Transverse colon (tissue), 4 donors: Measurements from ENCODE around the gene SDK1. TPM values are rescaled to one million over a fixed set of nuclear protein-coding genes. Genes with fewer than 3 reads are reported as not detected.

Source experiments
- DNase-seq: peaks from one replicate; pipeline ENCODE4 v3.0.0-alpha.2; 2019
- H3K27ac ChIP-seq, 4 donors: fragments of 200-600 bp; sonication (generic); 2 replicates each; pipeline ENCODE4 v1.5.1; 2016 to 2018; ENCODE audit warnings: inconsistent platforms in 4 of 4
- H3K27me3 ChIP-seq: fragments of 200-600 bp; sonication (generic); 2 replicates; pipeline ENCODE4 v1.5.1; 2017; ENCODE audit warnings: inconsistent platforms
- H3K36me3 ChIP-seq, 4 donors: fragments of 200-600 bp; sonication (generic); 2 replicates each; pipeline ENCODE4 v1.5.1; 2017 to 2019; ENCODE audit warnings: inconsistent platforms in 4 of 4
- H3K4me1 ChIP-seq, 4 donors: fragments of 200-600 bp; sonication (generic); 2 replicates each; pipeline ENCODE4 v1.5.1; 2017 to 2020; ENCODE audit warnings: inconsistent platforms in 4 of 4
- H3K4me3 ChIP-seq, 4 donors: fragments of 200-600 bp; sonication (generic); 1 replicate in 1 of 4; 2 replicates in 3 of 4; pipeline versions ENCODE4 v1.5.1 to v1.6.1; 2017 to 2019; ENCODE audit warnings: inconsistent platforms in 4 of 4
- H3K9me3 ChIP-seq, 2 donors: fragments of 200-600 bp; sonication (generic); 2 replicates each; pipeline ENCODE4 v1.5.1; 2017 to 2019; ENCODE audit warnings: inconsistent platforms in 2 of 2
- EP300 ChIP-seq: sonication (generic); formaldehyde crosslinking; IDR thresholded peaks from one replicate; pipeline ENCODE4 v1.6.1; 2017; ENCODE audit warnings: antibody characterized with exemption, low read depth
- POLR2A ChIP-seq: fragments of 450-650 bp; IDR thresholded peaks from one replicate; pipeline ENCODE4 v1.6.1; 2016; ENCODE audit warnings: antibody characterized with exemption, mild to moderate bottlenecking, moderate library complexity
- POLR2AphosphoS5 ChIP-seq, 3 donors: sonication (generic); formaldehyde crosslinking; IDR thresholded peaks; one replicate each; pipeline ENCODE4 v1.6.1; 2016; ENCODE audit warnings: antibody characterized with exemption in 3 of 3
- WGBS, 2 donors: methylation state at CpG; one replicate each; pipeline ENCODE4 v1.1.5; 2018; ENCODE audit warnings: low coverage in 1 of 2; 5-methylcytosine and 5-hydroxymethylcytosine counted together
- in situ Hi-C, 4 donors: fragments of 200-750 bp; cut with MboI; loops; one replicate each; pipeline versions ENCODE4 v1.15.0 to v1.15.1; 2017; ENCODE audit warnings: low sequenced_read_pairs in 3 of 4, low pct_ligation_motif_present in 1 of 4, low pct_unique_long_range_greater_than_20kb in 1 of 4
- intact Hi-C: fragments of 100-400 bp; cut with DNase I; formaldehyde crosslinking; loops from one replicate; pipeline ENCODE4 v1.15.1; 2023; ENCODE audit warnings: low total_unique reads
- total RNA-seq, 4 donors: library from RNA; depleted of rRNA; stranded (reverse); fragments of >200 nt; gene quantifications; one replicate each; pipeline ENCODE4 v1.1.0, GENCODE V29; 2016
- TF ChIP-seq, protein P1 (sequence below), 5 experiments: fragments of 200-600 bp in 3 of 5; fragments of 450-650 bp in 2 of 5; sonication (generic) in 3 of 5; IDR thresholded peaks; 1 replicate in 2 of 5; 2 replicates in 3 of 5; pipeline ENCODE4 v1.5.1; 2016 to 2017; ENCODE audit warnings: antibody characterized with exemption in 5 of 5, inconsistent platforms in 3 of 5, mild to moderate bottlenecking in 2 of 5, moderate library complexity in 1 of 5

Gene SDK1
- total RNA-seq, 4 donors from 2014 or later: 4.0 to 8.6 (median 5.4) TPM

DNA sequence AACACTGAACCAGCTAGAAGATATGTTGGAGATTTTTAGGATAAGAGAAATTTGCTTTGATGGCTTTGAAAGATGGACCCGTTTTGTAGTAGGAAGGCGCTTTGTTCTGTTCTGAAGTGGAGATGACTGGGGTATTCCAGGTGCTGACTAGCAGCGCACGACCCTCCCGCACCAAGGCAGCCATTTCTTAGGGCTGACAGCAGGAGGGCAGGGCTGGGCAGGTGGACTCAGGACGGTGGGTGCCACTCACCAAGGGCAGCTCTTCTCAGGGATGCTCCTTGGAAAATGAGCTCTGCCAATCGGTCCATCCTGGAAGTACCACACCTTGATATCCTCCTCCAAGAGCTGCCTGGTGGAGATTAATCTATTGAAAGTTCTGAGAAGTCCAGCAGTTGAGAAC, 917.4 kb downstream of the SDK1 start:
- 89 to 95% methylated on average over 6 to 7 of the region's 7 CpGs for WGBS, 2 donors
- DNase-seq: no peak
- intact Hi-C loops (no loop called here), in situ Hi-C loops (no loop called here)
- no peaks in the 10 kb centered on the region for H3K9me3 ChIP-seq
- H3K4me3 ChIP-seq: no peak overlapping the region
- H3K27ac ChIP-seq: no peak overlapping the region
- H3K36me3 ChIP-seq: no peaks in the 10 kb centered on the region
- no peaks in the 10 kb centered on the region for H3K27me3 ChIP-seq
- H3K4me1 ChIP-seq: no peaks in the 10 kb centered on the region
- TF ChIP-seq, protein P1, sequence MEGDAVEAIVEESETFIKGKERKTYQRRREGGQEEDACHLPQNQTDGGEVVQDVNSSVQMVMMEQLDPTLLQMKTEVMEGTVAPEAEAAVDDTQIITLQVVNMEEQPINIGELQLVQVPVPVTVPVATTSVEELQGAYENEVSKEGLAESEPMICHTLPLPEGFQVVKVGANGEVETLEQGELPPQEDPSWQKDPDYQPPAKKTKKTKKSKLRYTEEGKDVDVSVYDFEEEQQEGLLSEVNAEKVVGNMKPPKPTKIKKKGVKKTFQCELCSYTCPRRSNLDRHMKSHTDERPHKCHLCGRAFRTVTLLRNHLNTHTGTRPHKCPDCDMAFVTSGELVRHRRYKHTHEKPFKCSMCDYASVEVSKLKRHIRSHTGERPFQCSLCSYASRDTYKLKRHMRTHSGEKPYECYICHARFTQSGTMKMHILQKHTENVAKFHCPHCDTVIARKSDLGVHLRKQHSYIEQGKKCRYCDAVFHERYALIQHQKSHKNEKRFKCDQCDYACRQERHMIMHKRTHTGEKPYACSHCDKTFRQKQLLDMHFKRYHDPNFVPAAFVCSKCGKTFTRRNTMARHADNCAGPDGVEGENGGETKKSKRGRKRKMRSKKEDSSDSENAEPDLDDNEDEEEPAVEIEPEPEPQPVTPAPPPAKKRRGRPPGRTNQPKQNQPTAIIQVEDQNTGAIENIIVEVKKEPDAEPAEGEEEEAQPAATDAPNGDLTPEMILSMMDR (IDR thresholded peaks at IDR 0.05): no peak

DNA sequence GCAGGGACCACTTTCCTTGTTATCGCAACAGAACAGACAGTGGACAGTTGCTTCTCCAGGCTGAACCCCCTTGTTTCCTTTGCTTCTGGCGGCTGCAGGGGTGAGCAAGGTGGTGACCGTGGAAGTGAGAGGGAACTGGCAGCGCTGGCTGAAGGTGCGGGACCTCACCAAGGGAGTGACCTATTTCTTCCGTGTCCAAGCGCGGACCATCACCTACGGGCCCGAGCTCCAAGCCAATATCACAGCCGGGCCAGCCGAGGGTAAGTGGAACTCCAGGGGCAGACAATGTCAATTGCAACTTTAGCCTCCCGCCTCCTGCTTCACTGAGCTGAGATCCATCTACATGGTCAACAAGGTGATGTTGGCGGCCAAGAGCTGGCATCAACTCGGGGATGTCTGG, 919.0 kb downstream of the SDK1 start:
- in situ Hi-C loops: no loop called here
- H3K9me3 ChIP-seq: no peaks in the 10 kb centered on the region
- no peaks in the 10 kb centered on the region for H3K4me1 ChIP-seq
- H3K4me3 ChIP-seq: no peak overlapping the region
- intact Hi-C loops: no loop called here
- no peak for TF ChIP-seq EP300
- TF ChIP-seq POLR2A: no peak
- no peak for TF ChIP-seq POLR2AphosphoS5 (IDR thresholded peaks at IDR 0.05)
- TF ChIP-seq, protein P1 (IDR thresholded peaks at IDR 0.05): no peak
- 88 to 100% methylated on average over 6 to 15 of the region's 15 CpGs for whole genome bisulfite sequencing, 2 donors
- H3K27ac ChIP-seq: no peak overlapping the region
- no peak for DNase-seq
- no peaks in the 10 kb centered on the region for H3K27me3 ChIP-seq
- H3K36me3 ChIP-seq: no peaks in the 10 kb centered on the region

DNA sequence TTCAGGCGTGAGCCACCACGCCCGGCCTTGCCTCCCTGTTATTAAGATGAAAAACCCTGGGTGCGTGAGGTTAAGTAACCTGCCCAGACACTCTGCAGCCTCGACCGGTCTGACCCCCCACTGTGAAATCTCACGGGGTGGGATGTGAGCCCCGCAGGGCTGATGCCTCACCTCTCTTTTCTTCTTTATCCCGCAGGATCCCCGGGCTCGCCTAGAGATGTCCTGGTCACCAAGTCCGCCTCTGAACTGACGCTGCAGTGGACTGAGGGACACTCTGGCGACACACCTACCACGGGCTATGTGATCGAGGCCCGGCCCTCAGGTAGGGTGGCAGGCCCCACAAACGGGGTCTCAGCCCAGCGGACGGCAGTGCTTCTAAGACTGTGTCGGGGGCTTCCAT, 920.0 kb downstream of the SDK1 start:
- in situ Hi-C loops: no loop called here
- DNase-seq: no peak

DNA sequence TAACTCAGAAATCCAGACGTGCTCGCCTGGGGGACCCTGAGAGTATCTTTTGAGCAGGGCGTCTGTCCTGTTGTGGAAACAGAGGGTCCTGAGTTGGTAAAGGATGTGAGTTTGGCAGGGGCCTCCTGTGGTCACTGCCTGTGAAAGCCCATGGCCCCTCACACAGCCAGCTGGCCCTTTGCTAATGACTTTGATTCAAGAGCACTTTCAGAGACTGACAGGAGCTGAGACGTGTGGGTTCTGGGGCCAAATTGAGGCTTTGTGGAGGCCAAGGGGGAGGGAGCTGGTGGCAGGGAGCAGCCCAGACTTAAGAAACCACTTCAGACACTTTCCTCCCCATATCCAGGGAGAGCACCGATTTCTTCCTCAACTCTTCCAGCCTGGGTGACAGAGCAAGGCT, 921.6 kb downstream of the SDK1 start:
- H3K27ac ChIP-seq: no peak overlapping the region
- in situ Hi-C loops: no loop called here
- no peaks in the 10 kb centered on the region for H3K9me3 ChIP-seq
- intact Hi-C loops: no loop called here
- no peaks in the 10 kb centered on the region for H3K27me3 ChIP-seq
- no peaks in the 10 kb centered on the region for H3K4me1 ChIP-seq
- DNase-seq: no peak
- H3K4me3 ChIP-seq: no peak overlapping the region
- TF ChIP-seq POLR2A (no peak), EP300 (no peak), POLR2AphosphoS5 (IDR thresholded peaks at IDR 0.05) (no peak)
- TF ChIP-seq, protein P1 (IDR thresholded peaks at IDR 0.05): no peak
- no peaks in the 10 kb centered on the region for H3K36me3 ChIP-seq
- WGBS, 2 donors: 80 to 90% methylated on average over 1 to 5 of the region's 5 CpGs

More for the DNA sequence above, 920.0 kb downstream of the SDK1 start:
- H3K27ac ChIP-seq: no peak overlapping the region
- H3K36me3 ChIP-seq: no peaks in the 10 kb centered on the region
- H3K27me3 ChIP-seq: no peaks in the 10 kb centered on the region
- TF ChIP-seq POLR2A (no peak), POLR2AphosphoS5 (IDR thresholded peaks at IDR 0.05) (no peak), EP300 (no peak)
- TF ChIP-seq, protein P1 (IDR thresholded peaks at IDR 0.05): no peak
- no peak overlapping the region for H3K4me3 ChIP-seq
- WGBS, 2 donors: 87 to 96% methylated on average over 5 to 21 of the region's 21 CpGs
- H3K9me3 ChIP-seq: no peaks in the 10 kb centered on the region
- no peaks in the 10 kb centered on the region for H3K4me1 ChIP-seq
- intact Hi-C loops: no loop called here
